GM12874 (cell line): ENCODE results near the gene TACR2.

ENCODE experiments used
- TF ChIP-seq, protein P1 (sequence below): IDR thresholded peaks from 2 replicates; pipeline ENCODE4 v1.5.1; 2011; ENCODE audit warnings: low read depth, mild to moderate bottlenecking, control low read depth, low read length, moderate library complexity; ENCODE audit not compliant: insufficient read depth

TACR2 gene

DNA sequence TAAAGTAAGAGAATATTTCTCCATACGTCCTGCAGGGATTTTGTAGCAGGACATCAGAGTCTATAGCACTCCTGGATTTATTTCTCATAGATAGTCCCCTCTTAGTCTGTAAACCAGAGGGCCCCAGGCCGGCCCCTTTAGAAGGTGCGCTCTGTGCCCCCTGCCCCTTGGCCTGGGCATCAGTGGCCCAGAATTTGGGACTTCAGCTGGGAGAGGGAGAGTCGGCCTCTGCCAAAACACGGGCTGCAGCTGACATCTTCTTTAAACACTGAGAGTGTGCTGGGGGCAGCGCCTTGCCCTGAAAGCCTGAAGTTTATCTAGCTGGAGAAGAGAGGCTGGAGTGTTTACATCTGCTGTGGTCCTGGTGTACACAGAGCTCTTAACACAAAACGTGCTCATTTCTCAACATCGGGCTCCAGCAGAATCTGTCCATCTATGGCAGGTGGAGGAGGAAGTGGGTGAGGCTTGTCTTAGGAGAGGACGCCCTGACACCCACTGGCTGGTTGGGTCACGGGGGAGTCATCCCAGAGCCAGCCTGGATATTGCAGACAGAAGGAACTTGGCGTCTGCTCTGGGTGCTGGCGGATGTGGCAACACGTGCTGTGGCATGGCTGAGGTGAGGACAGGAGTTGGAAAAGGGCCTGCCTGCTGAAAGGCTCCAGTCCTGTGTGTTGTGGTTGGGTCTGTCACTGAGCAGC is 5.0 kb upstream of the TACR2 start:
- TF ChIP-seq, protein P1, sequence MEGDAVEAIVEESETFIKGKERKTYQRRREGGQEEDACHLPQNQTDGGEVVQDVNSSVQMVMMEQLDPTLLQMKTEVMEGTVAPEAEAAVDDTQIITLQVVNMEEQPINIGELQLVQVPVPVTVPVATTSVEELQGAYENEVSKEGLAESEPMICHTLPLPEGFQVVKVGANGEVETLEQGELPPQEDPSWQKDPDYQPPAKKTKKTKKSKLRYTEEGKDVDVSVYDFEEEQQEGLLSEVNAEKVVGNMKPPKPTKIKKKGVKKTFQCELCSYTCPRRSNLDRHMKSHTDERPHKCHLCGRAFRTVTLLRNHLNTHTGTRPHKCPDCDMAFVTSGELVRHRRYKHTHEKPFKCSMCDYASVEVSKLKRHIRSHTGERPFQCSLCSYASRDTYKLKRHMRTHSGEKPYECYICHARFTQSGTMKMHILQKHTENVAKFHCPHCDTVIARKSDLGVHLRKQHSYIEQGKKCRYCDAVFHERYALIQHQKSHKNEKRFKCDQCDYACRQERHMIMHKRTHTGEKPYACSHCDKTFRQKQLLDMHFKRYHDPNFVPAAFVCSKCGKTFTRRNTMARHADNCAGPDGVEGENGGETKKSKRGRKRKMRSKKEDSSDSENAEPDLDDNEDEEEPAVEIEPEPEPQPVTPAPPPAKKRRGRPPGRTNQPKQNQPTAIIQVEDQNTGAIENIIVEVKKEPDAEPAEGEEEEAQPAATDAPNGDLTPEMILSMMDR, result no peak

DNA sequence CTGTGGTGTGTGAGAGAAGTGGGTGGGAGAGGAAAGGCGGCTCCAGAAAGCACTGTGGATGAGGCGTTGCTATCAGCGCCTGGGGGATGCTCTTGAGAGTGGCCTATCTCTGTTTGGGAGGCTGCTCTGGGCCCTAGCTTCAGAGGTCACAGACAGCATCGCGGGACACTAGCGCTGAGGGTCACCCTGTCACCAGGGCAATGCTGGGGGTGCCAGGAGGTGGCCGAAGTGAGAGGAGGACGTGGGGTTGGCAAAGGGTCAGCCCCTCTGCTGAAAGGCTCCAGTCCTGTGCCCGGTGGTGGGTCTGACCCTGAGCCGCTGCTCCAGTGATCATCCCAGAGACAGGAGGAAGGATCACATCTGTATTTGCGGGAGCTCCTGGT is 3.0 kb upstream of the TACR2 start:
- TF ChIP-seq, protein P1, result no peak

DNA sequence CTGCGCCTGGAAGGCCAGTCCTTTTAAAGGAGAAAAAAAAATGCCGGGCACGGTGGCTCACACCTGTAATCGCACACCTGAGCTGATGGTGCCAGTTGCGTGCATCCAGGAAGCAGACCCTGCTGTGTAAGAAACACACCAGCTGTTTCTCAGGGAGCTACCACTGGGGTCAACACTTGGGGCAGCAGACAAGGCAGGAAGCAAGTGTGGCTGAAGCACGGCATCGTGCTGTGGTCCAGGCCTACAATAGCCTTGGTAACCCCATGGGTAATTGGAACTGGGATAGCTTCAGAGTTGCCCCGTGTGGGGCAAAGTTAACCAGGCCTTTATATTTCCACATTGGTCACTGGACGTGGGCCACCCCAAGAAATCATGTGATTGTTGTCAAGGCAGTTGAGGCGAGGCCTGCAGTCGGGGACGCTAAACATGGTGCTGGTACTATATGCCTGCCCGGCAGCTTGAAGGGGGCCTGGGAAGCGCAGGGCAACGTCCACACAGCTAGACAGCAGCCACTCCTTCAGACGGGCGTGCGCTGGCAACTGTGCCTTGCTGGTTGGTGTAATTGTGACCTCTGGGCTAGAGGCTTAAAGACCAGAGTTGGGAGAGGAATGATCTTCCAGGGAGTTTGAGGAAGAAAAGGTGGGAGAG is 2.5 kb upstream of the TACR2 start:
- TF ChIP-seq, protein P1, result no peak

DNA sequence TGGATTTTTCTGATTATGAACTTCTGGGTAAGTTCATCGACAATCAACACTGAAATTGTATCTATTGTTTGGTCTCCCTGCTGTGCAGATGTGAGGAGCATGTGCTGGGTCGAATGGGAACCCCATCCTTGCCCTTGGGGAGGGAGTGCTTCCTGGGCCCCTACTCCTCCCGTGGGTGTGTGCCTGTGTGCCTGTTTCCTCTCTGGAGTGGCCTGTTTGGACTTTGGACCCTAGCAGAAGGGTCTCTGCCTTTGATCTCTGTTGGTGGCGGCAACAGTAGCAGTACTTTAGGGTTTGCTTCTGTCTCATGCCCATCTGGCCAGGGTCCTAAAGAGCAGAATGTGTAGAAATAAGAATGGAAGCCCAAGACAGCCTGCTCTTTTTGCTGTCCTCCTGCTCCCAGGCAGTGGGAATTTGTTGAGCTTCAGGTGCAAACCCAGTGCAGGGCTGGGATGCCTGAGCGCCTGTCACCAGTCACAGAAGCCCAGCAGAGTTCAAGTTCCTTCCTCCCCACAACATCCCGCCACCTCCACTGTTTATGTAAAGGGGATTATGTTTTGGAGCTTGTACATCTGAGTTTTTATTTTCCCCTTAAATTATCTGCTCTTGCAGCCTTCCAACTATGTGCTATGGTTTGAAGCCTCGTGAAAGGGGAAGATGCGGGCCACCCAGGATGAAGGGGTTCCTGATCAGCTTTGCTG is 1.5 kb upstream of the TACR2 start:
- TF ChIP-seq, protein P1, result no peak

DNA sequence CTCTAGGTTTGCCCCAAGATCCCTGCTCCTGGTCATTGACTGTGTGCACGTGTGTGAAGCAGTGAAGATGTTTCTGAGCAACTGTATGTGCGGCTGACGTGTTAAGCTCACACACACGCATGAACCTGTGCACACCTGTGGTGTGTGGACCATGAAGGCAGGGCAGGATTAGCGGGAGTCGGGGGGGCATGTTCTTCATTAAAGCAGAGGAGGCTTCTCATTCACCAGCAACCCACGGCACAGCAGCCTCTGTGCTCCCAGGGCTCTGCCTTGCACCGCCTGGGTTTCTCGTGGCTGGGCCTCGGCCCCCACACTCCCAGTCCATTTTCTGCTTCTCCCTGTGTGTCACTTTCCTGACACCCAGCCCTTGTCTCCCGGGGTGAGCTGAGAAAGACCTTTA is 824 bp upstream of the TACR2 start:
- TF ChIP-seq, protein P1, result no peak

DNA sequence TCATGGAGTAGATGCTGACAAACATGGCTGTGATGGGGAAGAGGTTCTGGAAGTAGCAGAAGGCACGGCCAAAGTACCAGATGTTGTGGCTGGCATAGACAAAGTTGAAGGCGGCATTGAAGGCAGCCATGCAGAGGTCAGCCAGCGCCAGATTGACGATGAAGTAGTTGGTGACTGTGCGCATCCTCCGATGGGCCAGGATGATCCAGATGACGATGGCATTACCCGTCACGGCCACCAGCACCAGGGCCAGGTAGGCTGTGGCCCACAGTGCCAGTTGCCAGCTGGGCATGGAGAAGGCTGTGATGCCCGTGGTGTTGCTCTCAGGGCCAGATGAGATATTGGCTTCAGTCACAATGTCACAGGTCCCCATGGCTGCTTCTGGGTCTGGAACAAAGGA is 767 bp downstream of the TACR2 start:
- TF ChIP-seq, protein P1, result no peak

DNA sequence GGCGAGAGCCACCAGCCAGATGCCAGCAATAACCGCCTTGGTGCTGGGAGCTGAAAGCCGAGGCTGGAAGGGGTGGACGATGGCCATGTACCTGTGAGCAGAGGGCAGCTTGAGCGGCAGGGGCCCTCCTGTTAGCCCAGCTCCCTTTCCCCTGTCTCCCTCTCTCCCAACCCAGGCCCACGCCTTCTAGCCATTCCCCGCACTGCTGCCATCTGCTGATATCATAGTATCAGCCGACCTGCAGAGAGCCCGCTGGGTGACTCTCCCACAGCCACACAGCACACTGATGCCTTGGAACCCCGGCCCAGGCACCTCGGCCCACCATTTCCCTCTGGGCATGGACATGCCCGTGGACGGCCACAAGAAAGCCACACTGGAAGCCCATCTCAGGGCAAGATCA is 1.7 kb downstream of the TACR2 start:
- TF ChIP-seq, protein P1, result no peak
